HCT116 (cell line): ENCODE measurements around the gene DYNC1I1.

ENCODE experiments used
- CBX3 ChIP-seq: IDR thresholded peaks from 2 replicates; pipeline ENCODE4 v1.6.1; 2012; ENCODE audit warnings: low read depth
- EZH2 ChIP-seq: fragments of 200-600 bp; sonication (generic); IDR thresholded peaks from 2 replicates; pipeline ENCODE4 v1.6.1; 2017; ENCODE audit warnings: antibody characterized with exemption, mixed run types
- POLR2A ChIP-seq: IDR thresholded peaks from 2 replicates; pipeline ENCODE4 v1.7.0; 2011; ENCODE audit warnings: borderline replicate concordance; ENCODE audit not compliant: insufficient read depth, insufficient read length; ENCODE audit errors: extremely low read depth
- POLR2AphosphoS5 ChIP-seq: IDR thresholded peaks from 2 replicates; pipeline ENCODE4 v1.6.1; 2011; ENCODE audit warnings: mild to moderate bottlenecking, low read depth, low read length, moderate library complexity

GRCh38 chr7:96075510-96076349 is 303.4 kb downstream of the DYNC1I1 start:
- no peak for TF ChIP-seq CBX3
- TF ChIP-seq POLR2A = no peak
- TF ChIP-seq EZH2 = no peak
- no peak for TF ChIP-seq POLR2AphosphoS5
